HS-5 (cell line): ENCODE results near the gene PDE10A.

ENCODE experiments used
- DNase-seq: peaks from one replicate; pipeline ENCODE4 v3.0.0-alpha.2; 2012; ENCODE audit warnings: low read depth

The PDE10A gene

DNA sequence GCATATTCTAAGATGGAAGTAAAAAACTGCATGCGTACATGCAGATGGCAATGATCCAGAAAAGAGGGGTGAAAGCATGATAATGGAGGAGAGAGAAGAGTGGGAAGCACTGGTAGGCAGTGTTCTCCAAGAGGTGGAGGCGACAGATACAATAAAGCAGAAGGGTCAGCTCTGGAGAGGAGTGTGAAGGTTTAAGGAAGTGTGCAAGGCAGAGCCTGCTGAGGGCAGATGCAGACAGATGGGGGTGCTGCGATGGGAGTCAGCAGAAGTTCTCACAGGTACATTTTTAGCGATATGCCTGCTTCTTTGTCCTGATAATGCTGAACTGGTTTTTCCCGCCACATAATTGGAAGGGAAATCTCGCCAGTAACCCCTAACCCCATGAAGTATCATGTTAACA, 272.6 kb downstream of the PDE10A start:
- no peak for DNase-seq

DNA sequence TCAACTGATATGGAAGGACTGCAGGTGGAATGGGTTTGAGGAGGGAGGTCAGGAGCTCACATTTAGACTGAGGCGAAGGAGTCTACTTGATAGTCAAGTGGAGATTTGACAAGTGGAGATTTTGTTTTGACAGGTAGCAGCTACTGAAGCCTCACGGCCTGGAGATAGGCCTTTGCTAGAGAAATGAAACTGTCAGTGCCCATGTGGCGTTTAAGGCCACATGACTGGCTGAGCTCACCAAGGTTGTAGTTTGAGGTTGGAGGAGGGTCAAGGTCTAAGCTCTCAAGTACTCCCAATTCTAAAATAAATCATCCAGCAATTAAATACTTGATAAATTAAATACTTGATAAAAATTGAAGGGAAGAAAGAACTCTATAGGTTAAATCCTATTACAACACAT, 273.5 kb downstream of the PDE10A start:
- DNase-seq: no peak

DNA sequence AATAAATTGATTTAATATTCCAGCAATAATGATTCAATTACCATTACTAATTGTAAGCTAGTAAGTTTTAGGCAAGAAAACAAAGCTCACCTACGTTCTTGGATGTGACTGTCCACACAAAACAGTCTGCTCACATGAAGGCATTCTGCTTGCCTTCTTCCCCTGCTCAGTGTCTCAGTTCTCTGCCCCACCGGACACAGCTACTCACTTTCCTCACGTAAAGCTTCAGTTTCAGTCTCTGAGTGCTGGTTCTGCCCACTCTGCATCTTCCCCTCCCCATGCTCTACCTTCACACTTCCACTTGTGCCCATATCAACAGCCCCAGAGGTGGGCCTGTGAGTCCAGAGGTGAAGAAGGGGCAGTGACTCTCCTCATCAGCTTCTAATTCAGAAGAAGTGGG, 279.7 kb downstream of the PDE10A start:
- no peak for DNase-seq

DNA sequence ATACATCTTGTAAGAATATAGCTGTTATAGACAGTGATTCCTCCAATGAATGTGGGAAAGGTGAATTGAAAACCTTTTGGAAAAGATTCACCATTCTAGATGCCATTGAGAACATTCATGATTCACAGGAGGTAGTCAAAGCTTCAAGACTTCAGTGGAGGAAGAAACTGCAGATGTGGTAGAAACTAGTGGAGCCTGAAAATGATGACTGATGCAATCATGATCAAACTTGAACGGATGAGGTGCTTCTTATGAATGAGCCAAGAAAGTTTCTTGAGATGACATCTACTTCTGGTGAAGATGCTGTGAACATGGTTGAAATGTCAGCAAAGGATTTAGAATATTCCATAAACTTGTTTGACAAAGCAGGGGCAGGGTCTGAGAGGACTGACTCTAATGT, 286.9 kb downstream of the PDE10A start:
- DNase-seq: no peak

DNA sequence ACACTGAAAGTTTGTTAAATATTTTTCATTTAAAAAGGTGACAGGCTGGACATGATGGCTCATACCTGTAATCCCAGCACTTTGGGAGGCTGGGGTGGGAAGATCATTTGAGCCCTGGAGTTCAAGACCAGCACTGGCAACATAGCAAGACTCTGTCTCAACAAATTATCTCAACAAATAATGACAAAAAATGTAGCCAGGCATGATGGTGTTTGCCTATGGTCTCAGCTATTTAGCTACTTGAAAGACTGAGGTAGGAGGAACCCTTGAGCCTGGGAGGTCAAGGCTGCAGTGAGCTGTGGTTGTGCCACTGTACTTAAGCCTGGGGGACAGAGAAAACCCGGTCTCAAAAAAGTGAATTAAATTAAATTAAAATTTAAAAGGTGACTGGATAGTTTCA, 297.7 kb downstream of the PDE10A start:
- no peak for DNase-seq

DNA sequence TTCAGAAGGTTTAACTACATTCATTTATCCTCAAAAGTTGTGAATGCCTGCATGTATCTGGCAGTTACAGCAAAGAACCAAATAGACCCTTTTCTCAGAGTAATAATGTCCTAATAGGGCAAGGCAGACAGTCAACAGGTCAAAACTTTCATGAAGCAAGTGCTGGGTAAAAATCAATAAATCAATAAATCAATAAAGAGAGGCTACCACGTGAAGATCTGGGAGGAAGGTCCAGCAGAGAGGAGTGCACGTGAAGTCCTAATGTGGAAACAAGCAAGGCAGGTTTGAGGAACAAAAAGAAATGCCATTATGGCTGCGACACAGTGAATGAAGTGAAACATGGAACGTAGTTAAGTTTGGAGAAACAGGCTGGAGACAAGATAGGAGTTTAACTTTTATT, 317.3 kb downstream of the PDE10A start:
- DNase-seq: no peak

DNA sequence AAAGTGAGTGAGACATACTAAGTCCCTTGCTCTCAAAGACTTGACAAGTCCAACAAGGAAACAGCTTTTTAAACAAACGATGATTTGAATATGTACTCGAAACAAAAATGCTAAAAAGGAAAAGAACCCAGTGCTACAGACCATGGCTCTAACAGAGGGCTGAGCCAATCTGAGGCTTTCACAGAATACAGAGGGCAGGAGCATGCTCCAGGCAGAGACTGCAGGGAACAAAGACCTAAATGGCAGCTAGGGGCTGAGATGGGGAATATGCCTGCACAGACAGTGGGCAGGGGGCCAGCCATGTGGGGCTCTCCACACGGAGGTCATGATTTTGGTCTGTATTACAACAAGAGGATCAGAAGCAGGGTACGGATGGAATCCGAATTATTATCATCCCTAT, 322.5 kb downstream of the PDE10A start:
- no peak for DNase-seq

DNA sequence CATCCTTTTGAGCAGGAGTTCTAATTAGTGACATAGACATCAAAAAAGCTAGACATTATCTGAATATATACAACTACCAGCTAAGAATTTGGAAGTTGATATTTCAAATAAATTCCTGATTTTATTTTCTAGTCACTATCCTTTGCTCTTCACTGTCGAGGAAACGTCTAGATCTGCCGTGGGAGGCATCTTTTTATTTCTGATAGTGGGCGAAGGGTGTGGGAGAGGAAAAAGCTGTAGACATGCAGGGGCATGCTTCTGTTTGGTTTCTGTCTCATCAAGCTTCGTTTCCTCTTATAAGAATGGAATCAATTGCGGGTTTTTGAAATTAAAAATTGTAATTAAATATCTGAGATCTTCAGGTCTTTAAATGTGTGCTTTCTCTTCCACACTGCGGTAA, 337.4 kb downstream of the PDE10A start:
- DNase-seq: no peak

DNA sequence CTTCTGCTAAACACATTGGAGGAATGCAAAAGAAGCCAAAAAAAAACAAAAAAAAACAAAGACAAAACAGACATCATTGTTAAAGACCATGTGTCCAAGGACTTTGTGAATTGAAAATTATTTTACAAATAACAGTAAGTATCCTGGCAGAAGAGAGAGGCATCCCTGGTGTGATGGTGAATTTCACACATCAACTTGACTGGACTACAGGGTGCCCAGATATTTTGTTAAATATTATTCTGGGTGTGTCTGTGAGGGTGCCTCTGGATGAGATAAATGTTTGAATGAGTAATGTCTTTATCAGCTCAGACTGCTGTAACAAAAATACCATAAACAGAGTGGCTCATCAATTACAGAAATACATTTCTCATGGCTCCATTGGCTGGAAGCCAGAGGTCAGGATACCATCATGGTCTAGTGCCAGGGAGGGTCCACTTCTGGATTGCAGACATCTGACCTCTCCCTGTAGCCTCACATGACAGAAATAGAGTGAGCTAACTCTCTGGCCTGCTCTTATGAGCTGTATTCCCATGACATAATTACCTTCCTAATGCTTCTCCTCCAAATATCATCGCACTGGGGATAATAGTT, 341.4 kb downstream of the PDE10A start:
- DNase-seq: no peak

DNA sequence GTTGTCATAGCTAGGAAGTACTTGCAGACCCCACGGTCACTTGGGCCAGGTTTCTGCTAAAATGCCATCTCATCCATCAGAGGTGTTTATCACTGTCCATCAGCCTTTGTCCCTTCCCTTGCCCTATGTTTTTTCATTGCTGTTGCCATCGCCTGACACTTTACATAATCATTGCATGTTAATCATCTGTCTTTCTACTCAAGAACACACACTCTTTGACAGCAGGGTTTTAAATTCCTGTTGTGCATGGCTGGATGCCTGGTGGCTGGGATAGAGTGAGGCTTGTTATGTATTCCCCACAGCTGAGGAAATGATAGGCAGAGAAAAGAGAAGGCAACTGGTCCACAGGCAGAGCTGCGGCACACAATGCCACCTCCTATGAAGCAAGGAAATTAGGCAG, 341.9 kb downstream of the PDE10A start:
- DNase-seq: no peak

DNA sequence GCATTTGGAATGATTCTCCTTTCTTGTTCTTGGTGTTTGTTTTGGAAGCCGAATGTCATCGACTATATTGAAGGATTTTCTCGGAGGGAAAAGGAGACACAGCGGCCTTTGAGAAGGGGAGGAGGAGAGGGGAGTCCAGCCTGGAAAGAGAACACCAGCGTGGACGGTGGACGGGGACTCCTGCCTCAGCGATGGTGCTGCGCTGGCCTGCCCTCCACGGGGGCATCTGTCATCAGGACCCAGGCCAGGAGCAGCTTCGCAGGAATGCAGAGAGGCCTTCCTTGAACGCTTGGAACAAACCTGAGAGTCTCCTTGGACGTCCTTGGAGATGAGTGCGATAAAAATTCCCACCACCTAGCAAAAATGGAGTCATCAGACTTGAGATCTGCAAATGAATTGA, 345.3 kb downstream of the PDE10A start:
- DNase-seq: no peak

DNA sequence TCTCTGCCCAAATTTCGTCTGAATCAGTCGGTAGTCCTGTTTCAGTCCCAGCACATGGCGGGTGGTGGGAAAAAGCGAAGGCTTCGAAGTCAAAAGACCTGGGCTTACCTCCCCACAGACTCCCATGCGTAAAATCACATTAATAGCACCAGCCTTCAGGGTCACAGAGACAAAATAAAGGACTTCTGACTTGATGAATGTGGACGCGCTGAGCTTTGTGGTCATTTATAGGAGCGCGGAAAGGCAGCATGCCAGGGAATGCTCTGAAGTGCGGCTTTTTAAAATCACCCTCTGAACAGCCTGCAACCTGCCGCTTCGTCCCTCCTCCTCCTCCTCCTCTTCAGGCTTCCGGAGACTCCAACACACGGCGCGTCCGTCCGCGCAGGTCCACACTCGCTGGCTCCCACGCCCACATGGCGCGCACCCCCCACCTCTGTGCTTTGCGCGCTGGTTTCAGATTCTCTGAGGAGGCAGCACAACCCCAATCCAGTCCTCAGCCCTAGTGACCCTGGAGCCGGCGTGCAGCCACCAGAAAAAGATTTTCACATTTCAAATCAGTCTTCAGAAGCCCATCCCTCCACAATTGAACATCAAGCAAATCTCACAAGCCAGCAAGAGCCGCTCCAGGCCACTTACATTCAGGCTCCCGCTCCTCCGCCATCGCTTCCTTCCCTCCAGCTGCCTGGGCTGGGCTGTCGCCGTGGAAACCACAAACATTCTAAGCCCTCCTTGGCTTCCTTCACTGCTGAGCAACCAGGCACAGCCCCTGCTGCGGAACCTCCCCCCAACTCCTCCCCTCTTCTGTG, 353.9 kb downstream of the PDE10A start, which contains the start of gene C6orf118:
TSS of gene C6orf118 (minus strand) at position 680 of the 806 bp plus-strand sequence. CDS start at position 661, 19 bp downstream.
- DNase-seq: no peak

DNA sequence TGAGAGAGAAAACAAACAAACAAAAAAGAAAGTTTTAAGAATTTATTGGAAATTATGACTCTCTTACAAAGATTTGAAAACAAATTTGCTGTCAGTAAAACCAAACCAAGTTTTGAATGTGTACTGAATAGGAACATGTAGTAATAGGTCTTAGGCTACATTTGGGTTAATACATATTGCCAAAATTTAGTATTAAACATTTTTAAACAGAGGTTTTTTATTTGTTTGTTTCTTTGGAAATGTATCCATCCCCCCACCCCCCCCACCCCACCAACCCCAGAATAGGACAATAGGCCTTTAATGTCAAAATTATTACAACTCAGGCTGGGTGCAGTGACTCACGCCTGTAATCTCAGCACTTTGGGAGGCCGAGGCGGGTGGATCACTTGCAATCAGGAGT, 356.1 kb downstream of the PDE10A start:
- DNase-seq: no peak

DNA sequence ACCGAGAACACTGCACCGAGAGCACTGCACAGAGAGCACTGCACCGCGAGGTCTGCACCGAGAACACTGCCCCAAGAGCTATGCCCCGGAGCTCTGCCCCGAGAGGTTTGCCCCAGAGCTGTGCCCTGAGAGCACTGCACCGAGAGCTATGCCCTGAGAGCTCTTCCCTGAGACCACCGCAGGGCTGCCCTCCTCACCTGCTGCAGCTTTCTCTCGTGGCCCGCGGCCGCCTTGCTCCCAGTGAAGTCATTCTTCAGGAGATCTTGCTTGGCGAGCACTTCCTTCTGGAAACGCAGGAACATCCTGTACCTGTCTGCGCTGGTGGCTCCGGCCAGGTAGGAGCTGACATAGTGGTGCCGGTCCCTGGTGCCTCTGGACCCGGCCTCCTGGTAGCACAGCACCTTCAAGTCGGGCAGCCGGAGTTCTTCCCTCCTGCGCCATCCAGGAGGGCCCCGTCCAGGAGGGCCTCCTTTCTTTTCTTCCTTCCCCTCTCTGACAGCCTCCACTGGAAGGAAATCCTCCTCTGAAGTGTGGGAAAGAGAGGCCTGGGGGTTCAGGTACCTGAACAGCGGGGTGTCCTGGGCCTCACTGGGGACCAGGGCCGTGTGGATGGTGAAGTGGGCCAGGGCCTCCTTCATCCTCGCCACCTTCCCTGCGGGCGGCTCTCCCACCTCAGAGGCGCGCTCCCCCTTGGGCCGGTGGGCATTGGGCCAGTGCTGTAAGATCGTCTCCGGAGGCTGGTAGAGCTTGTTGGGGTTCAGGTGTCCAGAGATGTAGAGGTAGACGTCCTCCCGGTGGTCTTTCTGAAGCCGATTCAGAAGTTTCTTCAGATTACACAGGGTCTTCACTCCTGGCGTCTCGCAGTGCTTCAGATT, 361.4 kb downstream of the PDE10A start:
- no peak for DNase-seq

DNA sequence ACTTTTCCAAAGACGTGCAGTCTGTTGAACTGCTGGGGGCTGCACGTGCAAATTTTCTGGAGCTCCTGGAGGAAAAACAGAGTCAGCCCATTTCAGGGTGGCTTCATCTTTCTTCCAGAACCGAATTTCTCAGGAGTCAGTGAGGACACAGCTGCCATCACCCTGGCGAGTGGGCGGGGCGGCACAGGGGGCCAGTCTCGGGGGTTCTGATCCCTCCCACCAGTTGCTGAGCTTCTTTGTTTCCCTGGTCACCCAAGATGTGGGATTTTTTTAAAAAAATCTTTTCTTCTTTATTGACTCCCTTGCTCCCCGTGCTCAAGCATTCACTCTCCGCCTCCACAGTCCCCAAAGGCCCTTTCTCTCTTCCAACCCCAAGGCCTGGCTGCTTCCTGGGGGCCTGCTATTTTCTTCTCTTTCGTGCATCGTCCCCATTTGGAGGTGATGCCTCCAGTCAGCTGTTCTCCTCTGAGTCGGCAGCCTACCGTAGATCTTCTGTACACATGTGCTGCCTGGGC, 362.6 kb downstream of the PDE10A start:
- DNase-seq: no peak

DNA sequence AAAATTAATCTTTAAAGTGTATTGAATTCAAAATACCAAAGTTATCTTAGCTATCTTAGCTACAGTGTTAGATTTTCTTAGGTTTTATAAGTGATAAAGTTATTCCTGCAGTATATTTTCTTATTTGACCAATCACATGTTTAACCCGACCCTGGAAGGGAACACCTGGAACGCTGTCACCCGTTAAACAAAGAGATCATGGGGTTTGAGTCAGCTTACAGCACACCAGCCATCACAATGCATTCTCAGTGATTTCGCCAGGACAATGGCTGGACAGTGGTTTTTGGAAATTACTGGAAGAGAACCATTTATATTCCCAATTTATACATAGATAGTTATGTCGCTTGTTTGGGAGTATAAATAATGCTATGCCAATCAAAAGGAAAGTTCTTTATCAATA, 364.2 kb downstream of the PDE10A start:
- DNase-seq: no peak

DNA sequence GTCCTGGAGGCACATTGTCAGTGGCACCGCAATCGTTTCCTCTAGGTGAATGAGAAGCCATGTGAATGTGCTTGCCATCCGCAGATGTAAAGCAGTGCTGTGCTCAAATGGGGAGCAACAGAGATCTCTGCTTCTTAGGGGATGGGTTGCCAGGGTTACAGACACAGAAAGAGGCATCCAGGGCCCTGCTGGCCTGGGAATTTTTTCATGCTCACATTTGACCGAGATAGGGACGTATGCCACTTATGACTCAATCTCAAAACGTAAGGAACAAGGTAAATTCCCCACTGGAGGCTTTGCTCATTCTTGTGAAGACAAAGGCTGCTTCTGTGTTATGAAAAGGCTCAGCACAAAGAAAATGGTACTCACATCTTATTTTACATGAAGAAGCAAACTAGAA, 364.6 kb downstream of the PDE10A start:
- no peak for DNase-seq

DNA sequence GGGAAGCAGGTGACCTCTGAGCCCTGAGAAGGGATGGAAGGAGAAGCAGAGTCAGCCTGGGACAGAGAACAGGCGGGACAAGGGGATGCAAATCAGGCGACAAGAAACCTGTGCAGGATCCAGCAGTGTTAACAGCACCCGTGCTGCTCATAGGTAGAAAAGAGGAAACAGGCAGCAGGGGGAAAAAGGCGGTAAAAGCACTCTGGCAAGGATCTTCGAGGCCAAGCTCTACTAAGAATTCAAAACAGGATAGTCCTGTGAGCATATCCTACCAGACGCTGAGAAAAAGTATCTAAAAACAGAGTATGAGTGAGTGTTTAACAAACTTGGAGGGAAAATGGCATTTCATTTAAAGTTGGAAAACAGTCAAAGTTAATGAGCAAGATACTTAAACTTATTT, 370.4 kb downstream of the PDE10A start:
- no peak for DNase-seq
